Endothelial cell of umbilical vein (primary cell): ENCODE data around the gene AUH. TPM values are rescaled to one million over a fixed set of nuclear protein-coding genes. Genes with fewer than 3 reads are reported as not detected.

ENCODE experiments used
- BruUV-seq: library from RNA; stranded (reverse); fragments of 400-500 nt; replicated peaks from 2 replicates; lab custom pipeline; 2021; lab: Mats Ljungman, UMichigan
- CTCF ChIA-PET: fragments of 300-600, 350-600 bp; sonication (Branson Sonifier 250); formaldehyde crosslinking; loops from one replicate; lab custom pipeline; 2021; ENCODE audit warnings: antibody characterized with exemption, inconsistent platforms; lab: Charles Lee
- POLR2A ChIA-PET: fragments of 300-600, 350-600 bp; sonication (Branson Sonifier 250); formaldehyde crosslinking; loops from one replicate; lab custom pipeline; 2021; ENCODE audit warnings: antibody characterized with exemption, inconsistent platforms; lab: Charles Lee
- DNase-seq: peaks from one replicate; pipeline ENCODE4 v3.0.0-alpha.2; 2011; ENCODE audit warnings: low read depth, low spot score
- FAIRE-seq: peaks from 2 replicates; lab custom pipeline; 2011; peaks lifted over from hg19 to GRCh38; lab: Jason Lieb, UNC
- H2AFZ ChIP-seq: 2 replicates; pipeline ENCODE4 v1.6.0; 2012; ENCODE audit warnings: low read depth, low read length, control low read depth, inconsistent platforms
- H3K27ac ChIP-seq: 2 replicates; pipeline ENCODE4 v1.5.1; 2011; ENCODE audit warnings: low read depth, mild to moderate bottlenecking, control low read depth, low read length, moderate library complexity; ENCODE audit not compliant: insufficient read depth
- H3K27me3 ChIP-seq, 2 experiments: 2 replicates each; pipeline versions ENCODE4 v1.6.0 to v1.6.1; 2011; ENCODE audit warnings: low read length in 2 of 2, mixed read lengths in 1 of 2; ENCODE audit not compliant: control insufficient read depth in 2 of 2, insufficient read depth in 2 of 2
- H3K36me3 ChIP-seq, 2 experiments: 2 replicates in 1 of 2; 3 replicates in 1 of 2; pipeline ENCODE4 v1.5.1; 2011; ENCODE audit warnings: low read length in 2 of 2, mild to moderate bottlenecking in 1 of 2, moderate library complexity in 1 of 2; ENCODE audit not compliant: control insufficient read depth in 2 of 2, insufficient read depth in 2 of 2; ENCODE audit errors: extremely low read depth in 1 of 2
- H3K4me1 ChIP-seq: 3 replicates; pipeline ENCODE4 v1.5.1; 2011; ENCODE audit warnings: mild to moderate bottlenecking, low read length; ENCODE audit not compliant: control insufficient read depth, insufficient read depth; ENCODE audit errors: extremely low read depth
- H3K4me2 ChIP-seq: 2 replicates; pipeline ENCODE4 v1.6.1; 2011; ENCODE audit warnings: low read length, control low read depth, mixed read lengths; ENCODE audit not compliant: insufficient read depth
- H3K4me3 ChIP-seq, 3 experiments: fragments of 200-600 bp in 1 of 3; sonication (generic), shearing (Covaris generic) in 1 of 3; replicated peaks in 1 of 3; 2 replicates each; pipeline ENCODE4 v1.5.1; 2011 to 2016; ENCODE audit warnings: control low read depth in 3 of 3, low read length in 3 of 3, mild to moderate bottlenecking in 2 of 3, inconsistent platforms in 1 of 3, low read depth in 1 of 3, moderate library complexity in 1 of 3; ENCODE audit not compliant: insufficient read depth in 1 of 3
- H3K79me2 ChIP-seq: 2 replicates; pipeline ENCODE4 v1.6.0; 2012; ENCODE audit warnings: low read length, inconsistent platforms; ENCODE audit not compliant: control insufficient read depth, insufficient read depth
- H3K9ac ChIP-seq: replicated peaks from 2 replicates; pipeline ENCODE3; 2011; ENCODE audit warnings: low read length, control low read depth; ENCODE audit not compliant: insufficient read depth; ENCODE audit errors: extremely low read depth
- H3K9me1 ChIP-seq: replicated peaks from 3 replicates; pipeline ENCODE4 v1.6.0; 2011; ENCODE audit warnings: mild to moderate bottlenecking, low read length; ENCODE audit not compliant: control insufficient read depth, insufficient read depth; ENCODE audit errors: extremely low read depth
- H3K9me3 ChIP-seq: replicated peaks from 2 replicates; pipeline ENCODE4 v1.5.1; 2012; ENCODE audit warnings: low read length, inconsistent platforms; ENCODE audit not compliant: control insufficient read depth, insufficient read depth
- H4K20me1 ChIP-seq: replicated peaks from 2 replicates; pipeline ENCODE3; 2011; ENCODE audit warnings: mild to moderate bottlenecking, low read length; ENCODE audit not compliant: control insufficient read depth, insufficient read depth; ENCODE audit errors: extremely low read depth
- CTCF ChIP-seq, 2 donors: IDR thresholded peaks; 1 replicate in 1 of 2; 2 replicates in 1 of 2; pipeline ENCODE4 v1.5.1; 2011; ENCODE audit warnings: low read length in 2 of 2, mild to moderate bottlenecking in 2 of 2, moderate library complexity in 2 of 2, control low read depth in 1 of 2, inconsistent platforms in 1 of 2, low read depth in 1 of 2; ENCODE audit not compliant: insufficient read depth in 1 of 2; ENCODE audit errors: extremely low read depth in 1 of 2
- EZH2 ChIP-seq: IDR thresholded peaks from 2 replicates; pipeline ENCODE4 v1.6.1; 2012; ENCODE audit warnings: borderline replicate concordance, low read depth, mild to moderate bottlenecking, moderate library complexity, low read length, inconsistent platforms; ENCODE audit not compliant: severe bottlenecking
- FOS ChIP-seq: IDR thresholded peaks from 2 replicates; pipeline ENCODE4 v1.6.1; 2011; ENCODE audit warnings: mild to moderate bottlenecking, low read length, moderate library complexity, borderline replicate concordance; ENCODE audit not compliant: insufficient read depth
- GATA2 ChIP-seq: IDR thresholded peaks from 2 replicates; pipeline ENCODE4 v1.7.0; 2011; ENCODE audit warnings: low read depth, mild to moderate bottlenecking, moderate library complexity, mixed read lengths, low read length; ENCODE audit not compliant: insufficient read length, insufficient read depth
- JUN ChIP-seq: IDR thresholded peaks from 2 replicates; pipeline ENCODE4 v1.6.1; 2011; ENCODE audit warnings: borderline replicate concordance, low read depth; ENCODE audit not compliant: insufficient read length, insufficient read depth
- MAX ChIP-seq: IDR thresholded peaks from 2 replicates; pipeline ENCODE4 v1.6.1; 2011; ENCODE audit not compliant: insufficient read depth, insufficient read length
- MYC ChIP-seq: IDR thresholded peaks from one replicate; pipeline ENCODE4 v1.6.1; 2011; ENCODE audit warnings: mild to moderate bottlenecking, low read depth, low read length
- POLR2A ChIP-seq: IDR thresholded peaks from 2 replicates; pipeline ENCODE4 v1.6.1; 2012; ENCODE audit warnings: low read depth, mild to moderate bottlenecking, control low read depth, low read length
- POLR2AphosphoS5 ChIP-seq: IDR thresholded peaks from 2 replicates; pipeline ENCODE4 v1.6.1; 2012; ENCODE audit warnings: low read depth, mild to moderate bottlenecking, control low read depth, low read length, moderate library complexity; ENCODE audit not compliant: insufficient read depth
- dilution Hi-C: fragments of 300-500 bp; cut with MboI; formaldehyde crosslinking; loops from one replicate; pipeline ENCODE4 v1.15.0; 2019; ENCODE audit warnings: low sequenced_read_pairs; ENCODE audit not compliant: extremely low pct_ligation_motif_present
- intact Hi-C: fragments of 100-400 bp; cut with micrococcal nuclease; formaldehyde crosslinking; loops from one replicate; pipeline ENCODE4 v1.10.0; 2022
- polyA plus RNA-seq, 4 experiments: library from polyadenylated mRNA; depleted of rRNA in 3 of 4; stranded (reverse) in 3 of 4; unstranded in 1 of 4; fragments of >200 nt; gene quantifications; 2 replicates each; pipeline versions ENCODE4 v1.2.1 to v1.2.3, GENCODE V29; 2011 to 2012; ENCODE audit warnings: missing spikeins in 1 of 4
- total RNA-seq: library from RNA; stranded (reverse); gene quantifications from 2 replicates; pipeline ENCODE4 v1.2.3, GENCODE V29; 2021

The AUH gene
- total and polyA plus RNA-seq, 2 donors (not counting 3 experiments of a cell fraction or from before 2014, with no cell fraction given) = 2.3 to 9.2 TPM

- Histone ChIP-seq H3K79me2 (no peaks in the 10 kb centered on the region), H3K9me1 (no peaks in the 10 kb centered on the region), H3K4me3 (no peak overlapping the region), H4K20me1 (no peaks in the 10 kb centered on the region), H3K4me2 (no peak overlapping the region), H3K9ac (no peak overlapping the region), H3K27ac (no peak overlapping the region), H3K4me1 (no peaks in the 10 kb centered on the region), H2AFZ (no peak overlapping the region), H3K9me3 (no peaks in the 10 kb centered on the region), H3K27me3 (no peaks in the 10 kb centered on the region), H3K36me3 (no peaks in the 10 kb centered on the region)
- dilution Hi-C loops = no loop called here
- BruUV-seq = no TSS peak
- TF ChIP-seq POLR2A (no peak), CTCF (IDR thresholded peaks at IDR 0.05; ENCODE audit: extremely low read depth in 1 of 2, insufficient read depth in 1 of 2, low read depth in 1 of 2, low read length in 2 of 2) (no peak), EZH2 (no peak), POLR2AphosphoS5 (no peak), FOS (no peak), MYC (no peak), JUN (no peak), GATA2 (no peak), MAX (no peak)
- intact Hi-C loops = no loop called here
- ChIA-PET CTCF (interaction anchor here (1.2 kb wide), 1 partner anchor 15 kb away, joined by 5 read pairs; no protein-coding TSS in a partner anchor), POLR2A (no interaction called here)
- no peak for FAIRE-seq
- no peak for DNase-seq
Observed at GRCh38 chr9:91222457-91222856, 139.3 kb downstream of the AUH start.
